Measurements from ENCODE around the gene ZBED2. TPM values are rescaled to one million over a fixed set of nuclear protein-coding genes. Genes with fewer than 3 reads are reported as not detected.

The ZBED2 gene
- total RNA-seq, 1 donor from 2014 or later, result 2.2 TPM

DNA sequence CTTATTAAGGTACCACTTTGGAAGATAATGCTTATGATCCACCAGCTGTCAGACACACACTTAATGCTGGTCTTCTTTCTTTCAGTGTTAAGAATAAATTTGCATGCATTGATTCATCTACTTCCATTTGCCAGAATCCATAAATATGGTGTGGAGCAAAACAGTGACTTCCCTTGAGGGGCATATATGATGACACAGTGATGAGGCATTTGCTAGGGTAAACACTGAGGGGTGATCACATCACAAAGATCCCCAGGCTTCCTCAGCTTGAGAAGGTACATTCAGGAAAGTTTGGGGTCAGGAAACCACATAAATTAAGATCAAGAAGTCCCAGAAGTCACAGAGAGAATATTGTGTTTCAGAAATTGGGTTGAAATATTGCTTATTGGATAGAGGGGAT is 9.9 kb upstream of the ZBED2 start:
- Mint-ChIP-seq H3K4me1 (ENCODE audit: unreplicated experiment) (no peaks in the 10 kb centered on the region), H3K27me3 (peaks cover 3% of the 10 kb centered on the region), H3K9me3 (no peaks in the 10 kb centered on the region), H3K27ac (no peak overlapping the region), H3K4me3 (no peak overlapping the region), H3K36me3 (no peaks in the 10 kb centered on the region)
- TF ChIP-seq, protein P1, sequence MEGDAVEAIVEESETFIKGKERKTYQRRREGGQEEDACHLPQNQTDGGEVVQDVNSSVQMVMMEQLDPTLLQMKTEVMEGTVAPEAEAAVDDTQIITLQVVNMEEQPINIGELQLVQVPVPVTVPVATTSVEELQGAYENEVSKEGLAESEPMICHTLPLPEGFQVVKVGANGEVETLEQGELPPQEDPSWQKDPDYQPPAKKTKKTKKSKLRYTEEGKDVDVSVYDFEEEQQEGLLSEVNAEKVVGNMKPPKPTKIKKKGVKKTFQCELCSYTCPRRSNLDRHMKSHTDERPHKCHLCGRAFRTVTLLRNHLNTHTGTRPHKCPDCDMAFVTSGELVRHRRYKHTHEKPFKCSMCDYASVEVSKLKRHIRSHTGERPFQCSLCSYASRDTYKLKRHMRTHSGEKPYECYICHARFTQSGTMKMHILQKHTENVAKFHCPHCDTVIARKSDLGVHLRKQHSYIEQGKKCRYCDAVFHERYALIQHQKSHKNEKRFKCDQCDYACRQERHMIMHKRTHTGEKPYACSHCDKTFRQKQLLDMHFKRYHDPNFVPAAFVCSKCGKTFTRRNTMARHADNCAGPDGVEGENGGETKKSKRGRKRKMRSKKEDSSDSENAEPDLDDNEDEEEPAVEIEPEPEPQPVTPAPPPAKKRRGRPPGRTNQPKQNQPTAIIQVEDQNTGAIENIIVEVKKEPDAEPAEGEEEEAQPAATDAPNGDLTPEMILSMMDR (conservative IDR thresholded peaks at IDR 0.05), result no peak
- no peak for DNase-seq (ENCODE audit: extremely low spot score, unreplicated experiment)

DNA sequence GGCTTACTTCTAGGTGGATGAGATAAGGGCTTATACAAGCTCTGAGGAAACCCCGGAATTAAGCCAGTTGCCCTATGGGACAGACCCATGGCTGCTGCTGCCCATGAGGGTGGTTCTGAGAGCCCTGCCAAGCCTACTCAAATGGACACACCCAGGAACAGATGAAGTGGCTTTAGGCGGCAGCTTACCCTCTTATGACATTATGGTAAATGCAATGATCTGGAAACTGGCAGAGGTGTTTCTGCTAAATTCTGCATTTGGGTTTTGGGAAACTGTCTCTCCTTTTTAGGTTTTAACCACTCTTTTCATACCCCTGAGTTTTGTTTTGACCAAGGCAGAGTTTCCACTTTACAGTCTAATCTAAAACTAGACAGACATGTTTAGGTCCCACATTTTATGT is 9.0 kb upstream of the ZBED2 start:
- TF ChIP-seq, protein P1 (conservative IDR thresholded peaks at IDR 0.05), result no peak
- Mint-ChIP-seq H3K4me1 (ENCODE audit: unreplicated experiment) (no peaks in the 10 kb centered on the region), H3K9me3 (no peaks in the 10 kb centered on the region), H3K4me3 (no peak overlapping the region), H3K27me3 (peaks cover 3% of the 10 kb centered on the region), H3K27ac (no peak overlapping the region), H3K36me3 (no peaks in the 10 kb centered on the region)
- DNase-seq (ENCODE audit: extremely low spot score, unreplicated experiment), result no peak

DNA sequence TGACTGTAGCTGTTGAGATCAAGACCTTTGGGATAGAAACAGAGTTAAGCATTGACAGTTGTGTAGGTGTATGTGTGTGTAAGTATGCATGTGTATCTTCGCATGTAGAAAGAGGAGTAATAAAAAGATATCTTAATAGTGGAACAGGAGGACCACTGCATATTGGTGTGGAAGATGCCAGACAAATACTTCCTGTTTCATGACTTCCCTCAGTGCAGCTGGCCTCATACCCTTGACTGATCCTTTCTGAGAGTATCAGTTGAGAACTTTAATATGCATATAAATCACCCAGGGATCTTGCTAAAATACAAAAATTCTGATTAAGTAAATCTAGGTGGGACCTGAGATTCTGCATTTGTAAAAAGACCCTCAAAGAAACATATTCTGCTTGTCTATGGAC is 8.5 kb upstream of the ZBED2 start:
- DNase-seq (ENCODE audit: extremely low spot score, unreplicated experiment), result no peak
- Mint-ChIP-seq H3K27ac (no peak overlapping the region), H3K4me3 (no peak overlapping the region), H3K27me3 (no peaks in the 10 kb centered on the region), H3K4me1 (ENCODE audit: unreplicated experiment) (no peaks in the 10 kb centered on the region), H3K36me3 (no peaks in the 10 kb centered on the region), H3K9me3 (no peaks in the 10 kb centered on the region)
- TF ChIP-seq, protein P1 (conservative IDR thresholded peaks at IDR 0.05), result no peak

DNA sequence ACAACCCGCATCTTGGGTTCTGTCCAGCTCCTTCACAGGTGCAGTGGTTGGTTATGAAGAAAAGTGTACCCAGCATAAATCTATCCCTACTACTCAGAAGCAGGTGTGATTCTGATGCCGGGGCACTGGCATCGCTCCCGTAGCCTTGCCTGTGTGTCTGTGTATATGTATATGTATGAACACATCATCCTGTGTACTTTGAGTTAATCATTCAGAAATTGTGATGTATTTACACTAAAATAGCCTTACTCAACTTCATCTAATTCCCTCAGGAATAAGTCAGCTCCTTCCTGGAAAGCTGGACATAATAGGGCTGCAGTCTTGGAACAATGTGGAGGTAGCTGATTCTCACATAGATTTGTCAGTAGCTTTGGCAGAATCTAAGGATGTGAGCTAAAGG is 6.7 kb upstream of the ZBED2 start:
- Mint-ChIP-seq H3K36me3 (no peaks in the 10 kb centered on the region), H3K4me3 (no peak overlapping the region)

DNA sequence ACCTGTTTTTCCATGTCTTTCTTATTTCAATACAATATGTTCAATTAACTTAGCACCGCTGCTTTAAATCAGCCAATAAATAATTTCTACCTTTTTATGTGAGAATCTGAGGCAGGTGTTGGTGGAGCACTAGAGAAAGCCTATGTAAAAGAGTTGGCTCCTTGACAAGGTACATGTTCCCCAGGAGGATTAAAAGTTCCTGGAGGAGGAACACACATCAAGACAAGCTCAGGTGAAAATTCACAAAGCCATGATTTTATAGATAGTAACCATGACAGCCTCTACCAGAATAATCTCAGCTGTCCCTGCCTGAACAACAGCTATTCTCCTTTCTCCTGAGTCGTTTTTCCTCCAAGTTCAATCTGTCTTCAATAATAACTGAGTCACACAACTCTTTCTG is 3.4 kb upstream of the ZBED2 start:
- DNase-seq (ENCODE audit: extremely low spot score, unreplicated experiment), result no peak
- H3K9me3 Mint-ChIP-seq, result no peaks in the 10 kb centered on the region
- TF ChIP-seq, protein P1 (conservative IDR thresholded peaks at IDR 0.05), result no peak
- no peak overlapping the region for H3K4me3 Mint-ChIP-seq
- H3K27ac Mint-ChIP-seq, result no peak overlapping the region
- no peaks in the 10 kb centered on the region for H3K27me3 Mint-ChIP-seq
- no peaks in the 10 kb centered on the region for H3K36me3 Mint-ChIP-seq
- H3K4me1 Mint-ChIP-seq (ENCODE audit: unreplicated experiment), result no peaks in the 10 kb centered on the region

More for the DNA sequence above, 6.7 kb upstream of the ZBED2 start:
- no peaks in the 10 kb centered on the region for H3K9me3 Mint-ChIP-seq
- DNase-seq (ENCODE audit: extremely low spot score, unreplicated experiment), result no peak
- no peaks in the 10 kb centered on the region for H3K27me3 Mint-ChIP-seq
- H3K4me1 Mint-ChIP-seq (ENCODE audit: unreplicated experiment), result no peaks in the 10 kb centered on the region
- TF ChIP-seq, protein P1 (conservative IDR thresholded peaks at IDR 0.05), result no peak
- H3K27ac Mint-ChIP-seq, result no peak overlapping the region

DNA sequence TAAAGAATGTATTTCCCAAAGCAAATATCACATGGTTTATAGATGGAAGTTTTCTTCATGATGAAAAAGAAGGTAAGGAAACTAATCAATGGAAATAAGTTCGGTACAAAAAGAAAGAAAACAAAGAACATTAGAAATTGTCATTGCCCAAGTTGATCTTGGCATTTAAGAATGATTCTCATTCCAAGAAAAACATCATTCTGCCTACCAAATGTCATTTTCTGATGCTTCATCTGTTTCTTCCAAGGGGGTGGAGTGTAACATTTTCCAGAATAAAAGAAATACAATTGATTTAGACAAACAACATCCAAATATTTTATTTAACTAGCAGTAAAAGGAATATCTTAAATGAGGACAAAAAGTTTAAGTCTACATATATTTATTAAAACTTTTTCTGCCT is 3.0 kb upstream of the ZBED2 start:
- Mint-ChIP-seq H3K4me1 (ENCODE audit: unreplicated experiment) (no peaks in the 10 kb centered on the region), H3K9me3 (no peaks in the 10 kb centered on the region), H3K4me3 (no peak overlapping the region), H3K36me3 (no peaks in the 10 kb centered on the region), H3K27me3 (no peaks in the 10 kb centered on the region), H3K27ac (no peak overlapping the region)
- TF ChIP-seq, protein P1 (conservative IDR thresholded peaks at IDR 0.05), result no peak
- no peak for DNase-seq (ENCODE audit: extremely low spot score, unreplicated experiment)
